HL-60/S4 (cell line): ENCODE measurements around the gene NCOR1.
"Not testable (repeated sequence)": the region's sequence is repeated elsewhere in the genome, so short reads cannot be mapped to it uniquely, and the experiment has no call there.

Experiments used
- in situ Hi-C: fragments of 300-500 bp; cut with MboI; formaldehyde crosslinking; loops from 2 replicates; pipeline ENCODE4 v1.14.3; 2022; ENCODE audit warnings: low sequenced_read_pairs

The NCOR1 gene

GRCh38 chr17:16215273-16215964 is at the start of gene NCOR1:
TSS of gene NCOR1 (minus strand) at chr17:16215534. CDS start at chr17:16194569, 20,965 bp downstream.
- in situ Hi-C loops = no loop called here

- in situ Hi-C loops = no loop called here
Observed at GRCh38 chr17:16262201-16262600, 46.9 kb upstream of the NCOR1 start.

GRCh38 chr17:16261049-16261448 is 45.7 kb upstream of the NCOR1 start:
- in situ Hi-C loops = no loop called here

GRCh38 chr17:16259926-16260325 is 44.6 kb upstream of the NCOR1 start:
- in situ Hi-C loops = no loop called here

- in situ Hi-C loops = no loop called here
Observed at GRCh38 chr17:16258901-16259300, 43.6 kb upstream of the NCOR1 start.

- in situ Hi-C loops = no loop called here
Observed at GRCh38 chr17:16255481-16255921, 40.2 kb upstream of the NCOR1 start.

- in situ Hi-C loops = no loop called here
Observed at GRCh38 chr17:16254773-16255400, 39.6 kb upstream of the NCOR1 start.

GRCh38 chr17:16251556-16251955 is 36.2 kb upstream of the NCOR1 start:
- in situ Hi-C loops = no loop called here

GRCh38 chr17:16251043-16251442 is 35.7 kb upstream of the NCOR1 start:
- in situ Hi-C loops = no loop called here

GRCh38 chr17:16250635-16251034 is 35.3 kb upstream of the NCOR1 start:
- in situ Hi-C loops = no loop called here

GRCh38 chr17:16247586-16247984 is 32.3 kb upstream of the NCOR1 start:
- in situ Hi-C loops = no loop called here

GRCh38 chr17:16243801-16244567 is 28.6 kb upstream of the NCOR1 start:
- in situ Hi-C loops = no loop called here

GRCh38 chr17:16243385-16243784 is 28.1 kb upstream of the NCOR1 start:
- in situ Hi-C loops = no loop called here

- in situ Hi-C loops = no loop called here
Observed at GRCh38 chr17:16241906-16242399, 26.6 kb upstream of the NCOR1 start.

GRCh38 chr17:16239931-16240330 is 24.6 kb upstream of the NCOR1 start:
- in situ Hi-C loops = no loop called here

- in situ Hi-C loops = no loop called here
Observed at GRCh38 chr17:16232391-16232790, 17.1 kb upstream of the NCOR1 start.

- in situ Hi-C loops = not testable (repeated sequence)
Observed at GRCh38 chr17:16229912-16230561, 14.7 kb upstream of the NCOR1 start.

GRCh38 chr17:16222406-16222805 is 7.1 kb upstream of the NCOR1 start:
- in situ Hi-C loops = no loop called here

- in situ Hi-C loops = no loop called here
Observed at GRCh38 chr17:16217002-16217635, 1.8 kb upstream of the NCOR1 start, which contains the start of gene PIGL. TSS of gene PIGL (plus strand) at chr17:16217210. CDS start at chr17:16217227, 17 bp downstream.

- in situ Hi-C loops = not testable (repeated sequence)
Observed at GRCh38 chr17:16216341-16217001, 1.1 kb upstream of the NCOR1 start.
